Measurements from ENCODE around the gene PTPN12.
"Not testable (repeated sequence)": the region's sequence is repeated elsewhere in the genome, so short reads cannot be mapped to it uniquely, and the experiment has no call there.

Gene PTPN12

GRCh38 chr7:77537136-77537777, at the start of gene PTPN12:
Gene PTPN12 (plus strand): TSS chr7:77537295. CDS start chr7:77537547, 252 bp downstream.
- DNase-seq (ENCODE audit: low read depth), result peak; percentile 16

DNA sequence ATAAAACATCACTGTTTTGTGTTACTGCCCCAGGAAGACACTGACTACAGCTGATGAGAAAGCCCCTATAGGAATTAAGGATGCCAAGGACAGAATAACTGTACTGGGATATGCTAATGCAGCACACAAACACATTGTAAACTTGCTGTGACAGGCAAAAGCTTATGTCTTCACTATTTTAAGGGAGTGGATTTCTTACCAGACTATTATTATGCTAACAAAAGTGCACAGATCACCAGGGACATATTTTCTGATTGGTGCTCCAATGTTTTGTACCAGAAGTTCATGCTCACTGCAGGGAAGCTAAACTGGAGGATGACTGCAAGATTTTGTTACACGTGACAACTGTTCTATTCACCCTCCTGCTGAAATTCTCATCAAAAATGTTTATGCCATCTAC, 48.1 kb upstream of the PTPN12 start:
- DNase-seq (ENCODE audit: low read depth), result no peak

DNA sequence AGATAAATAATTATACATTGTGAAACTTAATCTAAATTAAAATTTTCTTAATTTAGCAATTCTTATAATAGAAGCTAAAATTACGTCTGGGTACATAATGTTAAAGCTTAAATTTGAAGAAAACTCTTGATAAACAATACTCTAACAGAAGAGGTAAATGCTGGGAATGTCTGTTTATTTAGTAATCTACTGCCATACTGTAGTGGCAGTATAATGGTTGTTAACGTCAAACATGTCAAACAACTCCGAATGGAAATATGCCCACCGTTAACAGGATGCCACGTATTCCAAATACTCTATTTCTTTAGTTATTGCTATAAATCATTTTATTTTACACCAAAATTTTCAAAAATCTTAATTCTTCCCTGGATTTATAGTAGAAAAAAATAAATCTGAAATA, 40.0 kb upstream of the PTPN12 start:
- no peak for DNase-seq (ENCODE audit: low read depth)

DNA sequence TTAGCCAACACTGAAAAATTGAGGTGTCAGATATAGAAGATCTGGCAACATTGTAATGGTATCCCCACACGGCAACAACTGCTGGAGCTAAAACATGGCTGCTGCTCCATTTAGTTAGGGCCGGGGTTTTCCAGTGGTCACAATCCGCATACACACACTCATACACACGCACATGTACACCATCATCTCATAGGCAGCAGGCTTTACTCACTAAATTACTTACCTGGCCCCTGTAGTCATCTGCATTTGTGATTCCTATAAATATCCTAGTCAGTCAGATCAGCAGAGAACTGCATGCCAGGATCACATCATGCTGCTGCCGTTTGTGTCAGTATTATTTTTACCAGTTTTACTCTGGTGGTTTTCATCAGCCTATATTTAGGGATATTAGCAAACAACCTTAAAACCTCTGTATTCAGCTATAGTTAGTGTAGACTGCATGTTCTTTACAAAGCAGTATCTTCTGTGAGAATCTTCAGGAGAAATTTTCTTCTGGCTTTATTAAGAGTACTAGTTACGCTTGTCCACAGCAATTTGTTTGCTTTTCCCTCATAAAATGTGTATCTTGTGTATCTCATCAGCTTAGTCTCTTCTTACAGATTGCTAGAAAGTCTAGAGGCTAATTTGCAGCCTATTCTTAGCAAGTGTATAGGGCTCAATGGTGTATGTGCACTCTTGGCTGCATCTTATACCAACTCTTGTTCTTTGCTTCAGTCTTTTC, 38.3 kb upstream of the PTPN12 start:
- DNase-seq (ENCODE audit: low read depth), result no peak

GRCh38 chr7:77501192-77501515, 35.9 kb upstream of the PTPN12 start:
- DNase-seq (ENCODE audit: low read depth), result no peak

DNA sequence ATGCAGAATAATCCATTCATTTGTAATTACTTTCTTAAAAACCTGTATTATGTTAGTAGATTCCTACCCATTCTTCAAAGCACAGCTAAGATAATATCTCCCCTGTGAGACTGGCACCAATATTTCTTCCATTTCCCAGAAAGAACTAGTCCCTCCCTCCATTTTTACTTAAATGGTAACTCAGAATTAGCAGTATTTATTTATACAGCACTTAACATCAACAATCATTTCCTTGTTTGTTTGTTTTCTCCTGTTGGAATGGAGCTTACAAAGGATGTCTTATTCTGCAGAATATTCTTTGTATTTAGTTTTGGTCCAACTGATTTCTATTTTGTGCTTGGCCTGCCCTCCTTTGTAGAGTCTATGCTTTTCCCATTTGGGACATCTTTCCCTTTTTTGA, 32.1 kb upstream of the PTPN12 start:
- DNase-seq (ENCODE audit: low read depth), result no peak

GRCh38 chr7:77506899-77507298, 30.2 kb upstream of the PTPN12 start:
- no peak for DNase-seq (ENCODE audit: low read depth)

DNA sequence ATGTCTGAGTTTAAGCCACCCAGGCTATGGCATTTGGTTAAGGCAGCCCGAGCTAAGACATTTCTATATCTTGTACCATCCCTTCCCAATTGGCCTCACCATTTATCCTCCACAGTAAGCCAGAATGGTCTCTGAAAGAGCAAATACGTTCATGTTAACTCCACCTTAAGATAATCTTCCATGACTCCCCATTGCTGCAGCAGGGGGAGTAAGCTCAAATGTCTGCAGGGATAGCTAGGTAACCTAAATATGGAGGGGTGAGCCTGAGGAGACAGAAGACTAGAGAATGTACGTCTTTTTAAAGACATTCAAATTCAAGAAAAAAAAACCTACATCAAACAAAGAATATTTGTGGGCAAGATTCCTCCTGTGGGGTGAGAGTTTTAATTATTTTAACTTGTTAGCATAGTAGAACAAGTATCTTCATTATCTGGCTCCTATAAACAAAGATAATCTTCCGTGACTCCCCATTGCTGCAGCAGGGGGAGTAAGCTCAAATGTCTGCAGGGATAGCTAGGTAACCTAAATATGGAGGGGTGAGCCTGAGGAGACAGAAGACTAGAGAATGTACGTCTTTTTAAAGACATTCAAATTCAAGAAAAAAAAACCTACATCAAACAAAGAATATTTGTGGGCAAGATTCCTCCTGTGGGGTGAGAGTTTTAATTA, 24.0 kb upstream of the PTPN12 start:
- DNase-seq (ENCODE audit: low read depth), result not testable (repeated sequence)

- no peak for DNase-seq (ENCODE audit: low read depth)
Measured at GRCh38 chr7:77516085-77516484, 21.0 kb upstream of the PTPN12 start.

DNA sequence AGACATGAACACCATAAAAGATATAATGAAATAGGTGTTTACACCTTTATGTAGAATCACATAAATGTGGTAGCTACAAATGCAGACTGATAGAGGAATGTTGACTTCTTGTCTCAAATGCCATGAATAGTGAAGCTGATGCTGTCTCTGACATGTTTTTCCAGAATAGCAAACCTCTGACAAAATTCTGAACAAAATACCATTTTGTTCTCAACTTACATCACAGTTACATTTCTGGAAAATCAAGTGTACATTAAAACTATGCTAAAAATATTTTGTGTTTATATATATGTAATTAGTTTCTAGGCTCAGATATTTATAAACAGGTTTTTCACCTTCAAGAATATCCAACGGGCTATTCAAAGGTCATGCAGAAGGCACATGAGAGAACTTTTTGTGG, 16.8 kb upstream of the PTPN12 start:
- DNase-seq (ENCODE audit: low read depth), result no peak

DNA sequence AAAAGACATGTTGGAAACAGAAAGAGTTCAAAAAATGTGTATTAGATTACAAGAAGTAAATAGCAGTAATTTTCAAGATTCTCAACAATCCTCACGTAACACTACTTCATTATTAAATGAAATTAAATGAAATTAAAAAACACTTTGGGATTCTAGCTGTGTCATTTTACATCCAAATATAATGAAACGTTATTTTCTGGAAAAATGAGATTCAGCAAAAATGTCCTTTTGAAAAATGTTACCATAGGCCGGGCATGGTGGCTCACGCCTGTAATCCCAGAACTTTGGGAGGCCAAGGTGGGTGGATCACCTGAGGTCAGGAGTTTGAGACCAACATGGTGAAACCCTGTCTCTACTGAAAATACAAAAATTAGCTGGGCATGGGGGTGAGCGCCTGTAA, 15.6 kb upstream of the PTPN12 start:
- not testable (repeated sequence) for DNase-seq (ENCODE audit: low read depth)

- DNase-seq (ENCODE audit: low read depth), result no peak
Measured at GRCh38 chr7:77524731-77525130, 12.4 kb upstream of the PTPN12 start.

- DNase-seq (ENCODE audit: low read depth), result no peak
Measured at GRCh38 chr7:77525231-77525630, 11.9 kb upstream of the PTPN12 start.

- no peak for DNase-seq (ENCODE audit: low read depth)
Measured at GRCh38 chr7:77528368-77528767, 8.7 kb upstream of the PTPN12 start.

GRCh38 chr7:77529279-77529678, 7.8 kb upstream of the PTPN12 start:
- DNase-seq (ENCODE audit: low read depth), result no peak

DNA sequence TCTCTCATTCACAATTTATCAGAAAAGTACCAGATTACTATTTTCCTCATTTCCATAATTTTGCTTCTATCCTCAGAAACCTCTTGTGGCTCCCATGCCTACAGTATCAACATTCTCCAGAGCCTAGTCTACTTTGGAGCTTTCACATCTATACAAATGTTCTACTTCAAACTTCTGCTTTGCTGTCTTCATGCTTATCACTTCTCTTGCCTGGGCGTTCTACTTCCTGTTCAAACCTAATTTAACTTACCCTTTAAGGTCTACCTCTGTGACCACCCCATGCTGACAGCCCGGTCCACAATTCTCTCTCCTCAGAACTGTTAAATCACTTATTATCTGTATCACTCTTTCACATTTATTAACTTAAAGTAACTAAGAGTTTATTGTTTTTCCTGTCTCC, 6.1 kb upstream of the PTPN12 start:
- DNase-seq (ENCODE audit: low read depth), result no peak

- no peak for DNase-seq (ENCODE audit: low read depth)
Measured at GRCh38 chr7:77532247-77532646, 4.8 kb upstream of the PTPN12 start.

DNA sequence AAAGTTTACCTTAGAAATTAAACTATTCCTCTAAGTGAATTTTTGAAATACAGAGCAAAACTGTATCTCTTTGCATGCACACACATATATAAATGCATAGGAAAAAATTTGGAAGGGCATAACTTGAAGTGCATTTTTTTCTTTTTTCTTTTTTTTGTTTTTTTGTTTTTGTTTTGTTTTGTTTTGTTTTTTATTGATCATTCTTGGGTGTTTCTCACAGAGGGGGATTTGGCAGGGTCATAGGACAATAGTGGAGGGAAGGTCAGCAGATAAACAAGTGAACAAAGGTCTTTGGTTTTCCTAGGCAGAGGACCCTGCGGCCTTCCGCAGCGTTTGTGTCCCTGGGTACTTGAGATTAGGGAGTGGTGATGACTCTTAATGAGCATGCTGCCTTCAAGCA, 4.4 kb upstream of the PTPN12 start:
- DNase-seq (ENCODE audit: low read depth), result not testable (repeated sequence)

GRCh38 chr7:77534046-77534445, 3.0 kb upstream of the PTPN12 start:
- DNase-seq (ENCODE audit: low read depth), result not testable (repeated sequence)

GRCh38 chr7:77536017-77536412, 1.1 kb upstream of the PTPN12 start:
- DNase-seq (ENCODE audit: low read depth), result no peak

GRCh38 chr7:77536413-77537135, 521 bp upstream of the PTPN12 start:
- DNase-seq (ENCODE audit: low read depth), result peak; percentile 97

- DNase-seq (ENCODE audit: low read depth), result no peak
Measured at GRCh38 chr7:77537778-77538280, 734 bp downstream of the PTPN12 start.
